CD14-positive monocyte (primary cell): Measurements from ENCODE around the gene TRAPPC10. TPM values are rescaled to one million over a fixed set of nuclear protein-coding genes. Genes with fewer than 3 reads are reported as not detected.

Experiments
- DNase-seq, 3 donors: peaks; one replicate each; pipeline ENCODE4 v3.0.0-alpha.2; 2011 to 2022
- H2AFZ ChIP-seq: 2 replicates; pipeline ENCODE4 v1.6.0; 2012; ENCODE audit warnings: mild to moderate bottlenecking, low read depth, low read length, inconsistent platforms; ENCODE audit not compliant: insufficient read depth, poor library complexity, severe bottlenecking
- H3K27ac ChIP-seq, 2 donors: 1 replicate in 1 of 2; 2 replicates in 1 of 2; pipeline ENCODE4 v1.5.1; 2012 to 2013; ENCODE audit warnings: low read length in 2 of 2, control low read depth in 1 of 2, inconsistent platforms in 1 of 2, low read depth in 1 of 2, mild to moderate bottlenecking in 1 of 2
- H3K27me3 ChIP-seq, 2 donors: one replicate each; pipeline versions ENCODE4 v1.6.0 to v1.6.1; 2011 to 2013; ENCODE audit warnings: low read length in 2 of 2; ENCODE audit not compliant: control insufficient read depth in 2 of 2, insufficient read depth in 2 of 2
- H3K36me3 ChIP-seq, 2 donors: replicated peaks in 1 of 2; 1 replicate in 1 of 2; 2 replicates in 1 of 2; pipeline versions ENCODE4 v1.5.1 to v1.6.1; 2012 to 2013; ENCODE audit warnings: low read length in 2 of 2, control low read depth in 1 of 2, inconsistent platforms in 1 of 2, mild to moderate bottlenecking in 1 of 2; ENCODE audit not compliant: insufficient read depth in 2 of 2, control insufficient read depth in 1 of 2
- H3K4me1 ChIP-seq, 2 donors: 1 replicate in 1 of 2; 2 replicates in 1 of 2; pipeline versions ENCODE4 v1.5.1 to v1.6.1; 2012 to 2013; ENCODE audit warnings: low read length in 2 of 2, control low read depth in 1 of 2, inconsistent platforms in 1 of 2, mild to moderate bottlenecking in 1 of 2, moderate library complexity in 1 of 2; ENCODE audit not compliant: insufficient read depth in 2 of 2, control insufficient read depth in 1 of 2
- H3K4me2 ChIP-seq: replicated peaks from 2 replicates; pipeline ENCODE3; 2012; ENCODE audit warnings: low read length, moderate library complexity, mild to moderate bottlenecking; ENCODE audit not compliant: poor library complexity, severe bottlenecking; ENCODE audit errors: extremely low read depth
- H3K4me3 ChIP-seq, 3 experiments: fragments of 200-600 bp in 1 of 3; sonication (generic) in 1 of 3; replicated peaks in 1 of 3; 1 replicate in 2 of 3; 2 replicates in 1 of 3; pipeline ENCODE4 v1.5.1; 2011 to 2013; ENCODE audit warnings: low read length in 3 of 3, mild to moderate bottlenecking in 3 of 3, control low read depth in 2 of 3, low read depth in 2 of 3, inconsistent platforms in 1 of 3, moderate library complexity in 1 of 3
- H3K79me2 ChIP-seq: 2 replicates; pipeline ENCODE4 v1.6.0; 2012; ENCODE audit warnings: mild to moderate bottlenecking, control low read depth, inconsistent platforms, low read length, moderate library complexity; ENCODE audit not compliant: insufficient read depth
- H3K9ac ChIP-seq: 2 replicates; pipeline ENCODE4 v1.6.0; 2017; ENCODE audit warnings: low read length, mild to moderate bottlenecking; ENCODE audit not compliant: insufficient read depth, poor library complexity, severe bottlenecking
- H3K9me3 ChIP-seq, 2 donors: replicated peaks in 1 of 2; 1 replicate in 1 of 2; 2 replicates in 1 of 2; pipeline versions ENCODE4 v1.5.1 to v1.6.1; 2012 to 2013; ENCODE audit warnings: low read length in 2 of 2, control low read depth in 1 of 2; ENCODE audit not compliant: control insufficient read depth in 1 of 2, insufficient read depth in 1 of 2
- H4K20me1 ChIP-seq: 2 replicates; pipeline ENCODE4 v1.6.0; 2012; ENCODE audit warnings: mild to moderate bottlenecking, low read length, control low read depth, moderate library complexity; ENCODE audit not compliant: insufficient read depth
- H3K27ac Mint-ChIP-seq, 7 donors: one replicate each; pipeline ENCODE4 v1.8.0; 2020; ENCODE audit warnings: mild to moderate bottlenecking in 7 of 7, mixed read lengths in 7 of 7, moderate library complexity in 6 of 7, inconsistent platforms in 2 of 7
- H3K27me3 Mint-ChIP-seq, 3 donors: one replicate each; pipeline ENCODE4 v1.8.0; 2021 to 2022; ENCODE audit warnings: low read depth in 3 of 3, mild to moderate bottlenecking in 3 of 3, mixed read lengths in 3 of 3, moderate library complexity in 3 of 3, inconsistent platforms in 1 of 3
- H3K36me3 Mint-ChIP-seq, 2 donors: one replicate each; pipeline ENCODE4 v1.8.0; 2020; ENCODE audit warnings: mixed read lengths in 2 of 2, inconsistent platforms in 1 of 2, mild to moderate bottlenecking in 1 of 2
- H3K4me1 Mint-ChIP-seq: one replicate; pipeline ENCODE4 v1.8.0; 2020; ENCODE audit warnings: mild to moderate bottlenecking, mixed read lengths
- H3K4me3 Mint-ChIP-seq, 2 donors: one replicate each; pipeline ENCODE4 v1.8.0; 2020; ENCODE audit warnings: mild to moderate bottlenecking in 2 of 2, mixed read lengths in 2 of 2, moderate library complexity in 1 of 2
- H3K9me3 Mint-ChIP-seq, 7 donors: one replicate each; pipeline ENCODE4 v1.8.0; 2020 to 2022; ENCODE audit warnings: mixed read lengths in 7 of 7, mild to moderate bottlenecking in 6 of 7, moderate library complexity in 6 of 7, inconsistent platforms in 2 of 7
- WGBS: methylation state at CpG from one replicate; pipeline ENCODE4 v1.1.5; 2013; ENCODE audit warnings: missing lambda C conversion rate; ENCODE audit not compliant: insufficient coverage; 5-methylcytosine and 5-hydroxymethylcytosine counted together
- intact Hi-C, 2 donors: fragments of 100-400 bp; cut with micrococcal nuclease; formaldehyde crosslinking; loops; one replicate each; pipeline versions ENCODE4 v1.15.0 to v1.15.1; 2023
- polyA plus RNA-seq, 3 donors: library from polyadenylated mRNA; depleted of rRNA in 1 of 3; unstranded in 2 of 3; stranded (reverse) in 1 of 3; fragments of 300-500 nt in 2 of 3; fragments of >200 nt in 1 of 3; fragmentation: Illumina TruSeq in 2 of 3; gene quantifications; 1 replicate in 2 of 3; 2 replicates in 1 of 3; pipeline ENCODE4 v1.2.3, GENCODE V29; 2012 to 2021
- TF ChIP-seq, protein P1 (sequence below): fragments of 200-600 bp; IDR thresholded peaks from one replicate; pipeline ENCODE4 v1.8.0; 2022; ENCODE audit warnings: antibody characterized with exemption, mild to moderate bottlenecking

The TRAPPC10 gene
- polyA plus RNA-seq, 3 donors, result 5.9 to 40.6 (median 8.6) TPM

DNA sequence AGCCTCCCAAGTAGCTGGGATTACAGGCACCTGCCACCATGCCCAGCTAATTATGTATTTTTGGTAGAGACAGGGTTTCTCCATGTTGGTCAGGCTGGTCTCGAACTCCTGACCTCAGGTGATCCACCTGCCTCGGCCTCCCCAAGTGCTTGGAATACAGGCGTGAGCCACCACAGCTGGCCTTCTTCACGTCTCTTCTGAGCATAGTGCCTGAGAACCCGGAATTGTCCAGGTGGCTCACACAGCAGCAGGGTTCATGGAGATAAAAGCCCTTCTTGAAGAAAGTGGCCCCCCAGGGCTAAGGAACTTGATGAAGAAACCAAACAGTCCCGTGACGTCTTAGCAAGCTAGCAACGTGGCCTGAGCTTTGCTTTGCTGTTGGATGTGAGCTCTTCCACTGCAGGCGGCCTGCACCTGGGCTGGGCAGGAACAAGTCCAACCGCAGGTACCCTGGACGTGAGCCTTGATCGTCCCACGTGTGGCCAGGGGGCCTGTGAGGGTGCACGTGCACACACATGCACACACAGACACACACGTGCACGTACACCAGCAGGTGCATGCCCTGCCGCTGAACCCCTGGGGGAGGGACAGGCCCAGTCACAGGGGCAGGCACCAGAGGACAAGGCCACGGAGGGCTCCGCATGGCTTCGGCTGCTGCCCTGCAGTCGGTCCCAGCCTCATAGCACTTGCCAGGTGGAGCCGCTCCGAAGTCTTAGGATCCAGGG, 23.4 kb upstream of the TRAPPC10 start:
- no peaks in the 10 kb centered on the region for H3K79me2 ChIP-seq
- H3K4me3 ChIP-seq, result no peak overlapping the region
- no peak for DNase-seq
- peaks cover 0 to 7% of the 10 kb centered on the region in 2 donors for H3K36me3 ChIP-seq
- Mint-ChIP-seq H3K4me3 (no peak overlapping the region), H3K27ac (no peak overlapping the region), H3K27me3 (peaks cover 18 to 30% (median 23%) of the 10 kb centered on the region in 3 donors), H3K4me1 (peaks cover 5% of the 10 kb centered on the region), H3K36me3 (peaks cover 4 to 6% of the 10 kb centered on the region in 2 donors), H3K9me3 (peaks cover 0 to 2% (median 0%) of the 10 kb centered on the region in 7 donors)
- no peak overlapping the region for H3K4me2 ChIP-seq
- WGBS, result 94% methylated on average over 22 of the region's 23 CpGs
- peaks cover 40% of the 10 kb centered on the region for H4K20me1 ChIP-seq
- TF ChIP-seq, protein P1, sequence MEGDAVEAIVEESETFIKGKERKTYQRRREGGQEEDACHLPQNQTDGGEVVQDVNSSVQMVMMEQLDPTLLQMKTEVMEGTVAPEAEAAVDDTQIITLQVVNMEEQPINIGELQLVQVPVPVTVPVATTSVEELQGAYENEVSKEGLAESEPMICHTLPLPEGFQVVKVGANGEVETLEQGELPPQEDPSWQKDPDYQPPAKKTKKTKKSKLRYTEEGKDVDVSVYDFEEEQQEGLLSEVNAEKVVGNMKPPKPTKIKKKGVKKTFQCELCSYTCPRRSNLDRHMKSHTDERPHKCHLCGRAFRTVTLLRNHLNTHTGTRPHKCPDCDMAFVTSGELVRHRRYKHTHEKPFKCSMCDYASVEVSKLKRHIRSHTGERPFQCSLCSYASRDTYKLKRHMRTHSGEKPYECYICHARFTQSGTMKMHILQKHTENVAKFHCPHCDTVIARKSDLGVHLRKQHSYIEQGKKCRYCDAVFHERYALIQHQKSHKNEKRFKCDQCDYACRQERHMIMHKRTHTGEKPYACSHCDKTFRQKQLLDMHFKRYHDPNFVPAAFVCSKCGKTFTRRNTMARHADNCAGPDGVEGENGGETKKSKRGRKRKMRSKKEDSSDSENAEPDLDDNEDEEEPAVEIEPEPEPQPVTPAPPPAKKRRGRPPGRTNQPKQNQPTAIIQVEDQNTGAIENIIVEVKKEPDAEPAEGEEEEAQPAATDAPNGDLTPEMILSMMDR, result no peak
- intact Hi-C loops, result no loop called here
- H3K9ac ChIP-seq, result no peak overlapping the region
- peaks cover 0 to 18% of the 10 kb centered on the region in 2 donors for H3K27me3 ChIP-seq
- no peaks in the 10 kb centered on the region for H3K9me3 ChIP-seq
- no peak overlapping the region for H3K27ac ChIP-seq
- H2AFZ ChIP-seq, result no peak overlapping the region
- no peaks in the 10 kb centered on the region for H3K4me1 ChIP-seq

DNA sequence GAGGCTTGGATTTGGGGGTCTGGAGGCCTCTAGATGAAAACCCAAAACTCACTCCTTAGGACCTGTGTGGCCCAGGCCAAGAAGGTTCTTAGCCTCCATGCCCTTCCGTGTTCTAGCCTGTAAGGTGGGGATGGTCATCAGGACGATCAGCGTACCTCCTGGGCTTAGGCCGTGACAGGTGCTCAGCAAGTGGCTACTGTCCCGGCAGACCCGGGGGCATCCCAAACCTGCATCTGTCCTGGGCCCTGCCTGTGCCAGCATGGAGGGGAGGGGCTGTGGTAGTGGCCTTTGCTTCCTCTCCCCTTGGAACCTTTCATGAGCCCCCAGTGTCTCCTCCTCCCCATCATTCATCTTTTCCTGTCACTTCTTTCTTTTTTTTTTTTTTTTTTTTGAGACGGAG, 22.7 kb upstream of the TRAPPC10 start:
- intact Hi-C loops, result no loop called here
- peaks cover 0 to 2% (median 0%) of the 10 kb centered on the region in 7 donors for H3K9me3 Mint-ChIP-seq
- Histone ChIP-seq H3K79me2 (no peaks in the 10 kb centered on the region), H3K4me1 (no peaks in the 10 kb centered on the region), H3K4me2 (no peak overlapping the region), H3K27ac (no peak overlapping the region), H4K20me1 (peaks cover 33% of the 10 kb centered on the region), H3K4me3 (no peak overlapping the region), H3K9ac (no peak overlapping the region), H3K27me3 (peaks cover 0 to 18% of the 10 kb centered on the region in 2 donors), H3K9me3 (no peaks in the 10 kb centered on the region), H3K36me3 (no peaks in the 10 kb centered on the region), H2AFZ (no peak overlapping the region)
- H3K4me3 Mint-ChIP-seq, result no peak overlapping the region
- no peak for DNase-seq
- H3K36me3 Mint-ChIP-seq, result no peaks in the 10 kb centered on the region
- H3K27me3 Mint-ChIP-seq, result peaks cover 17 to 28% (median 23%) of the 10 kb centered on the region in 3 donors
- H3K4me1 Mint-ChIP-seq, result peaks cover 5% of the 10 kb centered on the region
- no peak overlapping the region for H3K27ac Mint-ChIP-seq
- WGBS, result no CpG with 5 or more reads among the region's 7 CpGs
- TF ChIP-seq, protein P1, result no peak
